Bronchus fibroblast of lung (primary cell): ENCODE results near the gene OR52R1. TPM values are rescaled to one million over a fixed set of nuclear protein-coding genes. Genes with fewer than 3 reads are reported as not detected.

ENCODE experiments used
- total RNA-seq: library from RNA; depleted of rRNA; stranded (reverse); fragments of >200 nt; gene quantifications from 2 replicates; pipeline ENCODE4 v1.2.3, GENCODE V29; 2015

OR52R1 gene
- total RNA-seq: not detected in 2 replicates

GRCh38 chr11:4804280-4804679 lies at the start of gene OR52R1:
Gene OR52R1, minus strand, starts transcription at chr11:4804380. Its CDS starts 0 bp downstream, at chr11:4804380.

GRCh38 chr11:4848908-4849532 lies 44.8 kb upstream of the OR52R1 start, which contains the start of gene OR51S1:
Gene OR51S1, minus strand, starts transcription at chr11:4849208. Its CDS starts 0 bp downstream, at chr11:4849208.

GRCh38 chr11:4821021-4821420 lies 16.8 kb upstream of the OR52R1 start, which contains the start of gene OR51F2:
Gene OR51F2, plus strand, starts transcription at chr11:4821321. Its CDS starts 101 bp downstream, at chr11:4821422.

GRCh38 chr11:4769838-4770237 lies 34.3 kb downstream of the OR52R1 start, which contains the start of gene OR51F1:
Gene OR51F1, minus strand, starts transcription at chr11:4769938. Its CDS starts 0 bp downstream, at chr11:4769938.

Other genes with a start within 250 kb of the OR52R1 start
- not detected in 2 replicates for gene OR52I2, start 222.6 kb downstream of the OR52R1 start, total RNA-seq
- gene OR52I1, start 210.3 kb downstream of the OR52R1 start, total RNA-seq: not detected in 2 replicates
- gene TRIM68, start 196.1 kb downstream of the OR52R1 start, total RNA-seq: 8.9 TPM in 2 replicates
- gene OR51D1, start 166.9 kb downstream of the OR52R1 start, total RNA-seq: not detected in 2 replicates
- gene OR51E1, start 160.4 kb downstream of the OR52R1 start, total RNA-seq: not detected in 2 replicates
- gene OR51E2, start 106.5 kb downstream of the OR52R1 start, total RNA-seq: not detected in 2 replicates
- not detected in 2 replicates for gene MMP26, start 99.6 kb downstream of the OR52R1 start, total RNA-seq
- not detected in 2 replicates for gene OR51F1, start 34.4 kb downstream of the OR52R1 start, total RNA-seq
- gene OR51F2, start 16.9 kb upstream of the OR52R1 start, total RNA-seq: not detected in 2 replicates
- gene OR51S1, start 44.8 kb upstream of the OR52R1 start, total RNA-seq: not detected in 2 replicates
- gene OR51T1, start 77.5 kb upstream of the OR52R1 start, total RNA-seq: not detected in 2 replicates
- not detected in 2 replicates for gene OR51A7, start 99.4 kb upstream of the OR52R1 start, total RNA-seq
- gene OR51G2, start 115.0 kb upstream of the OR52R1 start, total RNA-seq: not detected in 2 replicates
- not detected in 2 replicates for gene OR51G1, start 120.0 kb upstream of the OR52R1 start, total RNA-seq
- gene OR51A4, start 143.2 kb upstream of the OR52R1 start, total RNA-seq: not detected in 2 replicates
- gene OR51A2, start 151.3 kb upstream of the OR52R1 start, total RNA-seq: not detected in 2 replicates
- gene OR51L1, start 190.5 kb upstream of the OR52R1 start, total RNA-seq: not detected in 2 replicates
- not detected in 2 replicates for gene OR52J3, start 242.1 kb upstream of the OR52R1 start, total RNA-seq